Measurements from ENCODE around the gene COMMD10. TPM values are rescaled to one million over a fixed set of nuclear protein-coding genes. Genes with fewer than 3 reads are reported as not detected.
"Not testable (repeated sequence)": the region's sequence is repeated elsewhere in the genome, so short reads cannot be mapped to it uniquely, and the experiment has no call there.

COMMD10 gene
- polyA plus RNA-seq, 1 donor from 2014 or later = 23.1 TPM

DNA sequence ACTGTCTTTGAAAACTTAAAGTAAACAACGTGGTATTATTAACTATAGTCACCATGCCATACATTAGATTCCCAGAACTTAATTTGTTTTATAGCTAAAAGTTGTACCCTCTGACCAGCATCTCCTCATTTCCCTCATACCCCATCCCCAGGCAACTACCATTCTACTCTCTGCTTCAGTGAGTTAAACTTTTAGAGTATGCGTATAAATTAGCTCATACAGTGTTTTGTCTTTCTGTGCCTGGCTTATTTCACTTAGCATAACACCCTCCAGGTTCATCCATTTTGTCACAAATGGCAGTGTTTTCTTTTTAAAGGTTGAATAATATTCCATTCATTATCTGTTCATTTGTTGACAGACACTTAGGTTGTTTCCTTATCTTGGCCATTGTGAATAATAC, 14.2 kb downstream of the COMMD10 start:
- Histone ChIP-seq H3K9ac (ENCODE audit: low read length) (no peak overlapping the region), H3K4me2 (ENCODE audit: low read length) (no peak overlapping the region), H3K4me3 (ENCODE audit: low read length) (no peak overlapping the region), H3K79me2 (replicated peaks; ENCODE audit: insufficient read depth, low read length) (no peaks in the 10 kb centered on the region), H3F3A (ENCODE audit: insufficient read depth, low read length, poor library complexity, severe bottlenecking) (no peaks in the 10 kb centered on the region), H3K27ac (ENCODE audit: low read length) (no peak overlapping the region), H3K9me2 (ENCODE audit: insufficient read depth, low read length) (no peaks in the 10 kb centered on the region), H4K20me1 (ENCODE audit: insufficient read depth) (no peaks in the 10 kb centered on the region), H3K9me3 (ENCODE audit: low read length) (no peaks in the 10 kb centered on the region), H2AFZ (ENCODE audit: low read depth, low read length) (no peak overlapping the region), H3K27me3 (ENCODE audit: insufficient read depth, low read depth, low read length) (no peaks in the 10 kb centered on the region), H3K36me3 (ENCODE audit: insufficient read depth, low read length) (no peaks in the 10 kb centered on the region)
- TF ChIP-seq RAD21 (conservative IDR thresholded peaks at IDR 0.05) (no peak), EP300 (conservative IDR thresholded peaks at IDR 0.05; ENCODE audit: poor library complexity, severe bottlenecking) (no peak), MXI1 (conservative IDR thresholded peaks at IDR 0.05; ENCODE audit: poor library complexity, severe bottlenecking) (no peak), CTCF (IDR thresholded peaks at IDR 0.05; ENCODE audit: poor library complexity, severe bottlenecking) (no peak), EZH2 (IDR thresholded peaks at IDR 0.05; ENCODE audit: borderline replicate concordance, insufficient read depth, low read length, poor library complexity, severe bottlenecking) (no peak)
- TF ChIP-seq, protein P1, sequence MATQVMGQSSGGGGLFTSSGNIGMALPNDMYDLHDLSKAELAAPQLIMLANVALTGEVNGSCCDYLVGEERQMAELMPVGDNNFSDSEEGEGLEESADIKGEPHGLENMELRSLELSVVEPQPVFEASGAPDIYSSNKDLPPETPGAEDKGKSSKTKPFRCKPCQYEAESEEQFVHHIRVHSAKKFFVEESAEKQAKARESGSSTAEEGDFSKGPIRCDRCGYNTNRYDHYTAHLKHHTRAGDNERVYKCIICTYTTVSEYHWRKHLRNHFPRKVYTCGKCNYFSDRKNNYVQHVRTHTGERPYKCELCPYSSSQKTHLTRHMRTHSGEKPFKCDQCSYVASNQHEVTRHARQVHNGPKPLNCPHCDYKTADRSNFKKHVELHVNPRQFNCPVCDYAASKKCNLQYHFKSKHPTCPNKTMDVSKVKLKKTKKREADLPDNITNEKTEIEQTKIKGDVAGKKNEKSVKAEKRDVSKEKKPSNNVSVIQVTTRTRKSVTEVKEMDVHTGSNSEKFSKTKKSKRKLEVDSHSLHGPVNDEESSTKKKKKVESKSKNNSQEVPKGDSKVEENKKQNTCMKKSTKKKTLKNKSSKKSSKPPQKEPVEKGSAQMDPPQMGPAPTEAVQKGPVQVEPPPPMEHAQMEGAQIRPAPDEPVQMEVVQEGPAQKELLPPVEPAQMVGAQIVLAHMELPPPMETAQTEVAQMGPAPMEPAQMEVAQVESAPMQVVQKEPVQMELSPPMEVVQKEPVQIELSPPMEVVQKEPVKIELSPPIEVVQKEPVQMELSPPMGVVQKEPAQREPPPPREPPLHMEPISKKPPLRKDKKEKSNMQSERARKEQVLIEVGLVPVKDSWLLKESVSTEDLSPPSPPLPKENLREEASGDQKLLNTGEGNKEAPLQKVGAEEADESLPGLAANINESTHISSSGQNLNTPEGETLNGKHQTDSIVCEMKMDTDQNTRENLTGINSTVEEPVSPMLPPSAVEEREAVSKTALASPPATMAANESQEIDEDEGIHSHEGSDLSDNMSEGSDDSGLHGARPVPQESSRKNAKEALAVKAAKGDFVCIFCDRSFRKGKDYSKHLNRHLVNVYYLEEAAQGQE (IDR thresholded peaks at IDR 0.05; ENCODE audit: borderline replicate concordance) = no peak

DNA sequence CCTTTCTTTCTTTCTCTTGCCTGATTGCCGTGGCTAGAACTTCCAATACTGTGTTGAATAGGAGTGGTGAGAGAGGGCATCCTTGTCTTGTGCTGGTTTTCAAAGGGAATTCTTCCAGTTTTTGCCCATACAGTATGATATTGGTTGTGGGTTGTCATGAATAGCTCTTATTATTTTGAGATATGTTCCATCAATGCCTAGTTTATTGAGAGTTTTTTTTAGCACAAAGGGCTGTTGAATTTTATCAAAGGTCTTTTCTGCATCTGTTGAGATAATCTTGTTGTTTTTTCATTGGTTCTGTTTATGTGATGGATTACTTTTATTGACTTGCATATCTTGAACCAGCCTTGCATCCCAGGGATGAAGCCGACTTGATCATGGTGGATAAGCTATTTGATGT, 20.1 kb downstream of the COMMD10 start:
- not testable (repeated sequence) for H3K9me2 ChIP-seq (ENCODE audit: insufficient read depth, low read length); H4K20me1 ChIP-seq (ENCODE audit: insufficient read depth); H3F3A ChIP-seq (ENCODE audit: insufficient read depth, low read length, poor library complexity, severe bottlenecking); H3K4me2 ChIP-seq (ENCODE audit: low read length); H3K4me3 ChIP-seq (ENCODE audit: low read length); H2AFZ ChIP-seq (ENCODE audit: low read depth, low read length); H3K79me2 ChIP-seq (replicated peaks; ENCODE audit: insufficient read depth, low read length); H3K27me3 ChIP-seq (ENCODE audit: insufficient read depth, low read depth, low read length); H3K27ac ChIP-seq (ENCODE audit: low read length); H3K36me3 ChIP-seq (ENCODE audit: insufficient read depth, low read length); H3K9me3 ChIP-seq (ENCODE audit: low read length); H3K9ac ChIP-seq (ENCODE audit: low read length)

DNA sequence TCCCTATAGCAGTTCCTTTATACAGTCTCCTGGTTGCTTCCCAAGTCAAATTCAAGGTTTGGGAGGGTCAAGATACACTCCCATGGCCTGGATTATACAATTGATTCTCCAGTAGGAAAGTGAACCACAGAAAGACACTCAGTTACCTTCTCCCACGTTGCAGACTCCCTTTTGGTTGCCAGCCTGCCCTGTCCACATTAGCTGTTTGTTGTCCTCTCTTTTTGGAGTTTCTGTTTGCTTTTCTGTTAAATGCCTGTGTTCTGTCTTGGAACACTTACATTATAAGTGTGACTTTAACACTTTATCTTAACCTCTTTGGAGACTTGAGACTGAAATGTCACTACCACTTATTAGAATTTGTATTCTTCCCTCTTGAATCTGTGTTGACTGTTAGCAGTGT, 30.3 kb downstream of the COMMD10 start:
- no peaks in the 10 kb centered on the region for H3F3A ChIP-seq (ENCODE audit: insufficient read depth, low read length, poor library complexity, severe bottlenecking)
- H3K4me2 ChIP-seq (ENCODE audit: low read length) = no peak overlapping the region
- no peak overlapping the region for H3K27ac ChIP-seq (ENCODE audit: low read length)
- H2AFZ ChIP-seq (ENCODE audit: low read depth, low read length) = no peak overlapping the region
- no peaks in the 10 kb centered on the region for H4K20me1 ChIP-seq (ENCODE audit: insufficient read depth)
- no peaks in the 10 kb centered on the region for H3K27me3 ChIP-seq (ENCODE audit: insufficient read depth, low read depth, low read length)
- no peak for TF ChIP-seq TAF1 (IDR thresholded peaks at IDR 0.05; ENCODE audit: low read depth)
- TF ChIP-seq EZH2 (IDR thresholded peaks at IDR 0.05; ENCODE audit: borderline replicate concordance, insufficient read depth, low read length, poor library complexity, severe bottlenecking) = no peak
- no peak for TF ChIP-seq MXI1 (conservative IDR thresholded peaks at IDR 0.05; ENCODE audit: poor library complexity, severe bottlenecking)
- no peak for TF ChIP-seq EP300 (conservative IDR thresholded peaks at IDR 0.05; ENCODE audit: poor library complexity, severe bottlenecking)
- no peak for TF ChIP-seq CTCF (IDR thresholded peaks at IDR 0.05; ENCODE audit: poor library complexity, severe bottlenecking)
- TF ChIP-seq, protein P1 (IDR thresholded peaks at IDR 0.05; ENCODE audit: borderline replicate concordance) = no peak
- TF ChIP-seq SMC3 (conservative IDR thresholded peaks at IDR 0.05; ENCODE audit: poor library complexity) = no peak
- TF ChIP-seq POLR2AphosphoS5 (IDR thresholded peaks at IDR 0.05) = no peak
- TF ChIP-seq RAD21 (conservative IDR thresholded peaks at IDR 0.05) = no peak
- no peak overlapping the region for H3K4me3 ChIP-seq (ENCODE audit: low read length)
- no peaks in the 10 kb centered on the region for H3K9me2 ChIP-seq (ENCODE audit: insufficient read depth, low read length)
- no peaks in the 10 kb centered on the region for H3K79me2 ChIP-seq (replicated peaks; ENCODE audit: insufficient read depth, low read length)
- H3K36me3 ChIP-seq (ENCODE audit: insufficient read depth, low read length) = no peaks in the 10 kb centered on the region
- peaks cover 5% of the 10 kb centered on the region for H3K9me3 ChIP-seq (ENCODE audit: low read length)
- H3K9ac ChIP-seq (ENCODE audit: low read length) = no peak overlapping the region

Data from neural cell (in vitro differentiated cells).